Measurements from ENCODE around the gene B4GALT2. TPM values are rescaled to one million over a fixed set of nuclear protein-coding genes. Genes with fewer than 3 reads are reported as not detected.
A peak's percentile ranks its signal among the peaks of the same experiment; 100 is the strongest.

The B4GALT2 gene
- total RNA-seq, 1 donor from 2014 or later: 56.6 TPM

- H3K9me3 Mint-ChIP-seq (ENCODE audit: unreplicated experiment): no peaks in the 10 kb centered on the region
- FAIRE-seq (no peak), DNase-seq (ENCODE audit: low read depth) (no peak)
- Histone ChIP-seq H3K9me3 (ENCODE audit: insufficient read depth, low read depth, low read length) (no peaks in the 10 kb centered on the region), H3K27ac (ENCODE audit: low read depth, low read length) (no peak overlapping the region), H3K79me2 (ENCODE audit: insufficient read depth, low read length) (no peaks in the 10 kb centered on the region), H3K27me3 (ENCODE audit: insufficient read depth, low read length) (peaks cover 2% of the 10 kb centered on the region), H3K4me2 (ENCODE audit: low read length) (peak overlapping the region; percentile 82), H4K20me1 (ENCODE audit: insufficient read depth, low read length) (peaks cover 16% of the 10 kb centered on the region), H3K4me1 (ENCODE audit: insufficient read depth, low read length) (peaks cover 20% of the 10 kb centered on the region), H3K9ac (ENCODE audit: low read length) (no peak overlapping the region), H3K4me3 (ENCODE audit: insufficient read depth, low read depth, low read length) (no peak overlapping the region), H3K36me3 (ENCODE audit: insufficient read depth, low read length) (no peaks in the 10 kb centered on the region), H2AFZ (ENCODE audit: low read depth, low read length) (no peak overlapping the region)
- no peak overlapping the region for H3K27ac Mint-ChIP-seq (ENCODE audit: unreplicated experiment)
- no peak for TF ChIP-seq EZH2 (IDR thresholded peaks at IDR 0.05; ENCODE audit: insufficient read depth, low read length)
- no peak for TF ChIP-seq CTCF (IDR thresholded peaks at IDR 0.05; ENCODE audit: insufficient read depth, low read depth, low read length)
- H3K4me1 Mint-ChIP-seq (ENCODE audit: low read depth, unreplicated experiment): peaks cover 12% of the 10 kb centered on the region
- H3K4me3 Mint-ChIP-seq (ENCODE audit: unreplicated experiment): peak overlapping the region; percentile 34
- H3K36me3 Mint-ChIP-seq (ENCODE audit: low read depth, unreplicated experiment): peaks cover 9% of the 10 kb centered on the region
- H3K27me3 Mint-ChIP-seq (ENCODE audit: low read depth, unreplicated experiment): peaks cover 19% of the 10 kb centered on the region
Measured at GRCh38 chr1:43935711-43936427, 43.1 kb upstream of the B4GALT2 start.

- peak overlapping the region; percentile 32 for H3K4me3 ChIP-seq (ENCODE audit: insufficient read depth, low read depth, low read length)
- peaks cover 2% of the 10 kb centered on the region for H3K27me3 ChIP-seq (ENCODE audit: insufficient read depth, low read length)
- Mint-ChIP-seq H3K9me3 (ENCODE audit: unreplicated experiment) (no peaks in the 10 kb centered on the region), H3K4me3 (ENCODE audit: unreplicated experiment) (peak overlapping the region; percentile 50), H3K27ac (ENCODE audit: unreplicated experiment) (no peak overlapping the region), H3K36me3 (ENCODE audit: low read depth, unreplicated experiment) (peaks cover 9% of the 10 kb centered on the region), H3K27me3 (ENCODE audit: low read depth, unreplicated experiment) (peaks cover 16% of the 10 kb centered on the region), H3K4me1 (ENCODE audit: low read depth, unreplicated experiment) (peaks cover 12% of the 10 kb centered on the region)
- H3K4me1 ChIP-seq (ENCODE audit: insufficient read depth, low read length): peaks cover 20% of the 10 kb centered on the region
- H3K4me2 ChIP-seq (ENCODE audit: low read length): peak overlapping the region; percentile 82
- FAIRE-seq: no peak
- peak overlapping the region; percentile 31 for H2AFZ ChIP-seq (ENCODE audit: low read depth, low read length)
- no peaks in the 10 kb centered on the region for H3K36me3 ChIP-seq (ENCODE audit: insufficient read depth, low read length)
- peaks cover 16% of the 10 kb centered on the region for H4K20me1 ChIP-seq (ENCODE audit: insufficient read depth, low read length)
- H3K79me2 ChIP-seq (ENCODE audit: insufficient read depth, low read length): no peaks in the 10 kb centered on the region
- TF ChIP-seq EZH2 (IDR thresholded peaks at IDR 0.05; ENCODE audit: insufficient read depth, low read length) (no peak), CTCF (IDR thresholded peaks at IDR 0.05; ENCODE audit: insufficient read depth, low read depth, low read length) (no peak)
- H3K9me3 ChIP-seq (ENCODE audit: insufficient read depth, low read depth, low read length): no peaks in the 10 kb centered on the region
- H3K27ac ChIP-seq (ENCODE audit: low read depth, low read length): no peak overlapping the region
- H3K9ac ChIP-seq (ENCODE audit: low read length): no peak overlapping the region
- DNase-seq (ENCODE audit: low read depth): no peak
Measured at GRCh38 chr1:43936431-43937151, 42.4 kb upstream of the B4GALT2 start.
